ENCODE data around the gene SH3GL3.
A peak's percentile ranks its signal among the peaks of the same experiment; 100 is the strongest.

The SH3GL3 gene

GRCh38 chr15:83398626-83399025 is 48.5 kb upstream of the SH3GL3 start:
- H3K9me3 ChIP-seq (ENCODE audit: control insufficient read depth, insufficient read depth, low read depth, low read length), result no peaks in the 10 kb centered on the region
- H3K36me3 ChIP-seq (ENCODE audit: control insufficient read depth in 2 of 2, insufficient read depth in 1 of 2, low read length in 2 of 2), result no peaks in the 10 kb centered on the region
- TF ChIP-seq ZNF302 (tag by site-specific recombination; IDR thresholded peaks at IDR 0.05; ENCODE audit: low read depth) (no peak), ZNF169 (tag by site-specific recombination; IDR thresholded peaks at IDR 0.05) (no peak), ZNF560 (tag by site-specific recombination; IDR thresholded peaks at IDR 0.05; ENCODE audit: borderline replicate concordance) (no peak), ZNF214 (tag by site-specific recombination; IDR thresholded peaks at IDR 0.05; ENCODE audit: borderline replicate concordance) (no peak), PRDM2 (tag by site-specific recombination; IDR thresholded peaks at IDR 0.05; ENCODE audit: borderline replicate concordance) (no peak), TSHZ1 (tag by site-specific recombination; IDR thresholded peaks at IDR 0.05; ENCODE audit: borderline replicate concordance) (no peak)
- H3K4me1 ChIP-seq (ENCODE audit: control insufficient read depth, insufficient read depth, low read length), result no peaks in the 10 kb centered on the region
- CTCF ChIA-PET, result interaction anchor here (0.6 to 0.9 kb wide), 3 partner anchors 18 to 150 kb away, joined by 3 to 4 read pairs (median 4); no protein-coding TSS in a partner anchor
- POLR2A ChIA-PET, result no interaction called here
- H3K4me3 ChIP-seq (ENCODE audit: low read depth, low read length), result no peak overlapping the region
- no peak overlapping the region for H3K27ac ChIP-seq (ENCODE audit: extremely low read depth, low read depth, low read length)

GRCh38 chr15:83404121-83404520 is 43.0 kb upstream of the SH3GL3 start:
- TF ChIP-seq SCRT2 (tag by site-specific recombination; IDR thresholded peaks at IDR 0.05) (peak; percentile 59), ZFP3 (tag by site-specific recombination; IDR thresholded peaks at IDR 0.05; ENCODE audit: low read depth) (no peak)
- H3K4me1 ChIP-seq (ENCODE audit: control insufficient read depth, insufficient read depth, low read length), result no peaks in the 10 kb centered on the region
- H3K9me3 ChIP-seq (ENCODE audit: control insufficient read depth, insufficient read depth, low read depth, low read length), result no peaks in the 10 kb centered on the region
- CTCF ChIA-PET, result interaction anchor here (0.6 to 0.7 kb wide), 3 partner anchors 23 to 1275 kb away, joined by 3 read pairs; no protein-coding TSS in a partner anchor
- H3K4me3 ChIP-seq (ENCODE audit: low read depth, low read length), result no peak overlapping the region
- H3K27ac ChIP-seq (ENCODE audit: extremely low read depth, low read depth, low read length), result no peak overlapping the region
- POLR2A ChIA-PET, result no interaction called here
- H3K36me3 ChIP-seq (ENCODE audit: control insufficient read depth in 2 of 2, insufficient read depth in 1 of 2, low read length in 2 of 2), result no peaks in the 10 kb centered on the region

GRCh38 chr15:83410532-83410931 is 36.6 kb upstream of the SH3GL3 start:
- no peak overlapping the region for H3K4me3 ChIP-seq (ENCODE audit: low read depth, low read length)
- no peaks in the 10 kb centered on the region for H3K36me3 ChIP-seq (ENCODE audit: control insufficient read depth in 2 of 2, insufficient read depth in 1 of 2, low read length in 2 of 2)
- TF ChIP-seq REST (tag by site-specific recombination; IDR thresholded peaks at IDR 0.05) (no peak), ZFHX2 (tag by site-specific recombination; conservative IDR thresholded peaks at IDR 0.05) (no peak), ZNF658 (tag by site-specific recombination; IDR thresholded peaks at IDR 0.05) (no peak), ZSCAN16 (tag by site-specific recombination; IDR thresholded peaks at IDR 0.05) (no peak)
- no peak overlapping the region for H3K27ac ChIP-seq (ENCODE audit: extremely low read depth, low read depth, low read length)
- H3K4me1 ChIP-seq (ENCODE audit: control insufficient read depth, insufficient read depth, low read length), result no peaks in the 10 kb centered on the region
- H3K9me3 ChIP-seq (ENCODE audit: control insufficient read depth, insufficient read depth, low read depth, low read length), result no peaks in the 10 kb centered on the region
- POLR2A ChIA-PET, result no interaction called here
- CTCF ChIA-PET, result no interaction called here
